HCT116 (cell line): Measurements from ENCODE around the gene NF2. TPM values are rescaled to one million over a fixed set of nuclear protein-coding genes. Genes with fewer than 3 reads are reported as not detected.

ENCODE experiments used
- ATAC-seq: fragments of 200-7000 bp; cut with Tn5 transposase; 2 replicates; pipeline ENCODE4 v1.9.1; 2020; ENCODE audit warnings: mild to moderate bottlenecking, moderate library complexity
- BruUV-seq: library from RNA; stranded (reverse); fragments of 400-500 nt; replicated peaks from 2 replicates; lab custom pipeline; 2021; lab: Mats Ljungman, UMichigan
- CTCF ChIA-PET: fragments of 300-600 bp; sonication (Branson Sonifier 250); formaldehyde crosslinking; loops from one replicate; lab custom pipeline; 2021; ENCODE audit warnings: antibody characterized with exemption; lab: Charles Lee
- POLR2A ChIA-PET: fragments of 300-600, 350-600 bp; sonication (Branson Sonifier 250); formaldehyde crosslinking; loops from one replicate; lab custom pipeline; 2021; ENCODE audit warnings: antibody characterized with exemption; lab: Charles Lee
- RAD21 ChIA-PET, 2 experiments: fragments of 300-600 bp; sonication (Branson Sonifier 250); formaldehyde crosslinking; loops; one replicate each; lab custom pipeline; 2023; ENCODE audit warnings: low total read pairs in 2 of 2; ENCODE audit not compliant: uncharacterized antibody in 2 of 2, unreplicated experiment in 2 of 2, low non-redundant PET in 1 of 2; lab: Charles Lee
- DNase-seq: peaks from one replicate; pipeline ENCODE4 v3.0.0-alpha.2; 2010; ENCODE audit warnings: low read depth, low spot score
- H2AFZ ChIP-seq: fragments of 200-600 bp; shearing (Covaris generic), sonication (generic); 2 replicates; pipeline ENCODE4 v1.6.1; 2017; ENCODE audit warnings: low read depth, mixed run types, mixed read lengths, antibody characterized with exemption, low read length; ENCODE audit not compliant: poor library complexity, severe bottlenecking
- H3K27ac ChIP-seq: 2 replicates; pipeline ENCODE4 v1.5.1; 2012; ENCODE audit warnings: low read depth, low read length
- H3K27me3 ChIP-seq: fragments of 200-600 bp; sonication (generic); 2 replicates; pipeline ENCODE4 v1.6.1; 2016; ENCODE audit warnings: mixed run types, low read length, mixed read lengths; ENCODE audit not compliant: insufficient read depth
- H3K36me3 ChIP-seq, 2 experiments: fragments of 200-500 bp in 1 of 2; fragments of 200-600 bp in 1 of 2; sonication (Bioruptor generic) in 1 of 2; sonication (generic) in 1 of 2; 2 replicates each; pipeline versions ENCODE4 v1.5.1 to v1.6.1; 2014 to 2016; ENCODE audit warnings: low read length in 2 of 2, inconsistent platforms in 1 of 2, mixed read lengths in 1 of 2, mixed run types in 1 of 2; ENCODE audit not compliant: insufficient read depth in 2 of 2, control insufficient read depth in 1 of 2
- H3K4me1 ChIP-seq, 2 experiments: fragments of 200-600 bp in 1 of 2; sonication (generic) in 1 of 2; 2 replicates each; pipeline versions ENCODE4 v1.5.1 to v1.6.1; 2012 to 2017; ENCODE audit warnings: low read length in 2 of 2, inconsistent platforms in 1 of 2, mild to moderate bottlenecking in 1 of 2, mixed read lengths in 1 of 2, mixed run types in 1 of 2, moderate library complexity in 1 of 2; ENCODE audit not compliant: insufficient read depth in 2 of 2, control insufficient read depth in 1 of 2
- H3K4me2 ChIP-seq: fragments of 200-600 bp; sonication (generic); 2 replicates; pipeline ENCODE4 v1.6.1; 2017; ENCODE audit warnings: mixed run types, low read length, mixed read lengths
- H3K4me3 ChIP-seq, 2 experiments: fragments of 200-600 bp in 1 of 2; sonication (generic) in 1 of 2; replicated peaks in 1 of 2; 2 replicates each; pipeline ENCODE4 v1.5.1; 2011 to 2016; ENCODE audit warnings: low read length in 2 of 2, control low read depth in 1 of 2, low read depth in 1 of 2, mild to moderate bottlenecking in 1 of 2, mixed read lengths in 1 of 2, mixed run types in 1 of 2
- H3K79me2 ChIP-seq: fragments of 200-600 bp; sonication (generic); 2 replicates; pipeline ENCODE4 v1.6.1; 2017; ENCODE audit warnings: mild to moderate bottlenecking, mixed run types, low read length, moderate library complexity, mixed read lengths; ENCODE audit not compliant: insufficient read depth
- H3K9ac ChIP-seq: fragments of 200-600 bp; sonication (generic); 2 replicates; pipeline ENCODE4 v1.6.1; 2016; ENCODE audit warnings: low read length, mixed read lengths
- H3K9me2 ChIP-seq: fragments of 200-600 bp; sonication (generic), shearing (Covaris generic); 2 replicates; pipeline ENCODE4 v1.6.1; 2017; ENCODE audit warnings: mixed run types, mild to moderate bottlenecking, moderate library complexity; ENCODE audit not compliant: insufficient read depth
- H3K9me3 ChIP-seq, 2 experiments: fragments of 200-500 bp in 1 of 2; fragments of 200-600 bp in 1 of 2; sonication (Bioruptor generic) in 1 of 2; sonication (generic) in 1 of 2; 2 replicates each; pipeline ENCODE4 v1.6.1; 2014 to 2017; ENCODE audit warnings: low read length in 2 of 2, mixed read lengths in 2 of 2, inconsistent platforms in 1 of 2, low read depth in 1 of 2, mild to moderate bottlenecking in 1 of 2, mixed run types in 1 of 2, moderate library complexity in 1 of 2; ENCODE audit not compliant: control insufficient read depth in 1 of 2, insufficient read depth in 1 of 2
- H4K20me1 ChIP-seq: fragments of 200-600 bp; sonication (generic), shearing (Covaris generic); 2 replicates; pipeline ENCODE4 v1.6.1; 2017; ENCODE audit warnings: mixed run types, mild to moderate bottlenecking, moderate library complexity; ENCODE audit not compliant: insufficient read depth
- CEBPB ChIP-seq: IDR thresholded peaks from 2 replicates; pipeline ENCODE4 v1.6.1; 2012; ENCODE audit warnings: low read depth
- CTCF ChIP-seq, 3 experiments: fragments of 200-600 bp in 1 of 3; sonication (generic) in 1 of 3; IDR thresholded peaks in 2 of 3; conservative IDR thresholded peaks in 1 of 3; 2 replicates each; pipeline ENCODE4 v1.5.1; 2012 to 2017; ENCODE audit warnings: low read depth in 2 of 3, low read length in 2 of 3, antibody characterized with exemption in 1 of 3, borderline replicate concordance in 1 of 3, control low read depth in 1 of 3, mild to moderate bottlenecking in 1 of 3, mixed read lengths in 1 of 3, mixed run types in 1 of 3, moderate library complexity in 1 of 3; ENCODE audit not compliant: insufficient read depth in 1 of 3
- ELF1 ChIP-seq: IDR thresholded peaks from 2 replicates; pipeline ENCODE4 v1.6.1; 2012; ENCODE audit warnings: low read depth, borderline replicate concordance
- FOSL1 ChIP-seq: IDR thresholded peaks from 2 replicates; pipeline ENCODE4 v1.6.1; 2012; ENCODE audit warnings: low read depth
- MAX ChIP-seq: IDR thresholded peaks from 2 replicates; pipeline ENCODE4 v1.6.1; 2012
- POLR2AphosphoS5 ChIP-seq: IDR thresholded peaks from 2 replicates; pipeline ENCODE4 v1.6.1; 2011; ENCODE audit warnings: mild to moderate bottlenecking, low read depth, low read length, moderate library complexity
- RAD21 ChIP-seq: IDR thresholded peaks from 2 replicates; pipeline ENCODE4 v1.6.1; 2012; ENCODE audit warnings: low read depth, mild to moderate bottlenecking
- REST ChIP-seq: IDR thresholded peaks from 2 replicates; pipeline ENCODE4 v1.6.1; 2012; ENCODE audit warnings: low read depth
- SIN3A ChIP-seq: IDR thresholded peaks from 2 replicates; pipeline ENCODE4 v1.6.1; 2012; ENCODE audit warnings: low read depth
- SP1 ChIP-seq: IDR thresholded peaks from 2 replicates; pipeline ENCODE4 v1.6.1; 2012; ENCODE audit warnings: low read depth
- SRF ChIP-seq: IDR thresholded peaks from 2 replicates; pipeline ENCODE4 v1.6.1; 2012; ENCODE audit warnings: low read depth
- ZFX ChIP-seq: fragments of 450-650 bp; IDR thresholded peaks from 2 replicates; pipeline ENCODE4 v1.6.1; 2017
- ZNF274 ChIP-seq: fragments of 200-500 bp; sonication (Bioruptor generic); IDR thresholded peaks from 2 replicates; pipeline ENCODE4 v1.6.1; 2014; ENCODE audit warnings: mild to moderate bottlenecking, low read depth, low read length, inconsistent platforms
- intact Hi-C: fragments of 100-400 bp; cut with micrococcal nuclease; formaldehyde crosslinking; loops from 2 replicates; pipeline ENCODE4 v1.10.0; 2022
- total RNA-seq: library from RNA; stranded (reverse); gene quantifications from one replicate; pipeline ENCODE4 v1.2.1, GENCODE V29; 2021; ENCODE audit not compliant: unreplicated experiment

The NF2 gene
- total RNA-seq, 1 experiment from 2014 or later, result 70.2 TPM

- Histone ChIP-seq H3K4me3 (no peak overlapping the region), H3K79me2 (no peaks in the 10 kb centered on the region), H3K9me2 (no peaks in the 10 kb centered on the region), H3K27ac (no peak overlapping the region), H3K9me3 (no peaks in the 10 kb centered on the region), H2AFZ (no peak overlapping the region), H3K4me1 (peaks cover 36 to 41% of the 10 kb centered on the region in 2 experiments), H4K20me1 (no peaks in the 10 kb centered on the region), H3K36me3 (no peaks in the 10 kb centered on the region), H3K27me3 (no peaks in the 10 kb centered on the region), H3K9ac (no peak overlapping the region), H3K4me2 (no peak overlapping the region)
- ChIA-PET POLR2A (no interaction called here), RAD21 (no interaction called here), CTCF (no interaction called here)
- no peak for ATAC-seq
- intact Hi-C loops, result no loop called here
- no TSS peak for BruUV-seq
- TF ChIP-seq ZNF274, result no peak
- no peak for TF ChIP-seq CEBPB
- no peak for TF ChIP-seq REST
- no peak for TF ChIP-seq POLR2AphosphoS5
- no peak for TF ChIP-seq CTCF (IDR thresholded peaks at IDR 0.05 in 2 of 3, conservative IDR thresholded peaks at IDR 0.05 in 1 of 3; ENCODE audit: borderline replicate concordance in 1 of 3, insufficient read depth in 1 of 3, low read depth in 2 of 3, low read length in 2 of 3)
- no peak for TF ChIP-seq ELF1
- TF ChIP-seq SRF, result no peak
- no peak for TF ChIP-seq RAD21
- no peak for TF ChIP-seq MAX
- no peak for TF ChIP-seq SP1
- no peak for TF ChIP-seq FOSL1
- TF ChIP-seq SIN3A, result no peak
- no peak for TF ChIP-seq ZFX
- DNase-seq, result no peak
Measured at GRCh38 chr22:29703569-29704195, 100.2 kb downstream of the NF2 start.
